Frontal cortex (tissue), 1 donor: ENCODE results near the gene EIF4G2. TPM values are rescaled to one million over a fixed set of nuclear protein-coding genes. Genes with fewer than 3 reads are reported as not detected.

Experiments
- small RNA-seq: library from RNA; depleted of rRNA; stranded (forward); fragments of <200 nt; gene quantifications from one replicate; pipeline ENCODE3, GENCODE V24; 2014
- total RNA-seq: library from RNA; depleted of rRNA; stranded (reverse); fragments of >200 nt; gene quantifications from one replicate; pipeline ENCODE4 v1.2.3, GENCODE V29; 2014

Gene EIF4G2
- total RNA-seq, 1 donor from 2014 or later = 941 TPM

Small RNA genes within 50 kb of the gene (small RNA-seq; reads per million reads assigned to genes)
- not detected for gene SNORD97

Other genes with a start within 250 kb of the EIF4G2 start
- 6.9 TPM for gene LYVE1, start 240.3 kb downstream of the EIF4G2 start, total RNA-seq
- gene IRAG1, start 115.2 kb downstream of the EIF4G2 start, total RNA-seq = 1.6 TPM
- 39.9 TPM for gene CTR9, start 57.7 kb downstream of the EIF4G2 start, total RNA-seq
- 67.7 TPM for gene ZBED5, start 49.1 kb upstream of the EIF4G2 start, total RNA-seq